ENCODE measurements around the gene DRAXIN. TPM values are rescaled to one million over a fixed set of nuclear protein-coding genes. Genes with fewer than 3 reads are reported as not detected.

Gene DRAXIN
- total RNA-seq, 2 donors from 2014 or later: not detected

DNA sequence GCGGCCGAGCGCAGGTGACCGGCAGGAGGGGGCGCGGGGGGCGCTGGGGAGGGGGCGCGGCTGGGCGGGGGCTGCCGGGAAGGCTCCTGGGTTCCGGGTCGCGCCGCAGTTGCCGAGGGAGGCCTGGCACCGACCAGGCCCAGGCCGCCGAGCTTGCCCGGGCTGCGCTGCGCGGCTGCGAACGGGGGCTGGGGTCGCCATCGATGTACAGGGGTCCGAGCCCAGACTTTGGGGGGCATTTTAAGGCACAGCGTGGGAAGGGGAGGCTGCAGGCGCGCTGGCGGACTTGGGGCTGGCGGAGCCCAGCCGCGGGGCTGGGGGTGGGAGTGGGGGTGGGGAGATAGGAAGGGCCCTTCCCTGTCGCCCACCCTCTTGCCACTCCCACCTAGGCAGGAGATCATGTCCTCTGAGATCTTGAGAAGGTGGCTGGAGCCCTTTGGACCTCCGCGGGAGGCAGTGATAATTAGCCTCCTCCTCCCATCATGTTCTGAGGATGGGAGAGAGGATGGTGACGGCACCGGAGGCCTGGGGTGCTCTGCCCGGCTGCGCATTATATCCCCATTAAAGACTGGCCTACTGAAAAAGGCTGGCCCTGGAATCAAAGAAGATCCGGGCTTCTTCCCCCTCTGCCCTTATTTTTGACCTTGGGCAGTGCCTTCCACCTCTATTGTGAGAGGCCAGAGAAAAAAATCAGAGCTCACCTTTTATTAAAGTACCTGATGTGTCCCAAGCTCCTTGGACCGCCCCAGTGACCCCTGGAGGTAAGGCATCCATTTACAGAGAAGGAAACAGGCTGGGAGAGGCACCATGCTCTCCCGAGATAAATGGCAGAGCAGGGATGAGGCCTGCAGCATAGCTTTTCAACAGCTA is 36.3 kb upstream of the DRAXIN start:
- peak overlapping the region; percentile 34 to 48 for H3K4me3 ChIP-seq
- ATAC-seq: peak; percentile 9
- peak overlapping the region in 3 of 4 donors; percentile 85 to 93 (median 90) for H3K27ac ChIP-seq
- no peaks in the 10 kb centered on the region for H3K27me3 ChIP-seq
- no peaks in the 10 kb centered on the region for H3K9me3 ChIP-seq
- 7 to 14% methylated on average over 16 to 34 of the region's 45 CpGs for WGBS, 2 donors
- TF ChIP-seq, protein P1, sequence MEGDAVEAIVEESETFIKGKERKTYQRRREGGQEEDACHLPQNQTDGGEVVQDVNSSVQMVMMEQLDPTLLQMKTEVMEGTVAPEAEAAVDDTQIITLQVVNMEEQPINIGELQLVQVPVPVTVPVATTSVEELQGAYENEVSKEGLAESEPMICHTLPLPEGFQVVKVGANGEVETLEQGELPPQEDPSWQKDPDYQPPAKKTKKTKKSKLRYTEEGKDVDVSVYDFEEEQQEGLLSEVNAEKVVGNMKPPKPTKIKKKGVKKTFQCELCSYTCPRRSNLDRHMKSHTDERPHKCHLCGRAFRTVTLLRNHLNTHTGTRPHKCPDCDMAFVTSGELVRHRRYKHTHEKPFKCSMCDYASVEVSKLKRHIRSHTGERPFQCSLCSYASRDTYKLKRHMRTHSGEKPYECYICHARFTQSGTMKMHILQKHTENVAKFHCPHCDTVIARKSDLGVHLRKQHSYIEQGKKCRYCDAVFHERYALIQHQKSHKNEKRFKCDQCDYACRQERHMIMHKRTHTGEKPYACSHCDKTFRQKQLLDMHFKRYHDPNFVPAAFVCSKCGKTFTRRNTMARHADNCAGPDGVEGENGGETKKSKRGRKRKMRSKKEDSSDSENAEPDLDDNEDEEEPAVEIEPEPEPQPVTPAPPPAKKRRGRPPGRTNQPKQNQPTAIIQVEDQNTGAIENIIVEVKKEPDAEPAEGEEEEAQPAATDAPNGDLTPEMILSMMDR (IDR thresholded peaks at IDR 0.05): no peak
- no peak for TF ChIP-seq POLR2A (IDR thresholded peaks at IDR 0.05)
- no peaks in the 10 kb centered on the region for H3K36me3 ChIP-seq (replicated peaks in 1 of 2; ENCODE audit: insufficient read depth in 1 of 2, low read depth in 2 of 2)
- DNase-seq: no peak
- intact Hi-C loops (cut with DNase I): no loop called here
- H3K4me1 ChIP-seq: peaks cover 29% of the 10 kb centered on the region

DNA sequence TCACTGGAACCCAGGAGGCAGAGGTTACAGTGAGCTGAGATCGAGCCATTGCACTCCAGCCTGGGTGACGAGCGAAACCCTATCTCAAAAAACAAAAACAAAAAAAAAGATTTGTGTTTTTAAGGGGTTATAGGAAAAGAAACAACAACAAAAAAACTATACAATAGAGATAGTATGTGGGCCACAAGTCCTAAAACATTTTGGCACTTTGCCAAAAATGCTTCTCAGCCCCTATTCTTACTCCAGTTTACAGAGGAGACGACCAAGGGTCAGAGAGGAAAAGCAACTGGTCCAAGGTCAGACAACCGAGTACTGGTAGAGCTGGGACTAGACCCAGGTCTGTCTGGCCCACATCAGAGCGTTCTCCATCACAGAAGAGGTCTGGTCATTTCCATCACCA is 33.9 kb upstream of the DRAXIN start:
- Histone ChIP-seq H3K4me3 (no peak overlapping the region), H3K27me3 (no peaks in the 10 kb centered on the region), H3K27ac (no peak overlapping the region), H3K36me3 (replicated peaks in 1 of 2; ENCODE audit: insufficient read depth in 1 of 2, low read depth in 2 of 2) (no peaks in the 10 kb centered on the region), H3K9me3 (no peaks in the 10 kb centered on the region), H3K4me1 (peaks cover 19% of the 10 kb centered on the region)
- ATAC-seq (no peak), DNase-seq (no peak)
- 69 to 74% methylated on average over 6 of the region's 6 CpGs for WGBS, 2 donors
- TF ChIP-seq, protein P1 (IDR thresholded peaks at IDR 0.05): no peak
- no peak for TF ChIP-seq POLR2A (IDR thresholded peaks at IDR 0.05)
- intact Hi-C loops (cut with DNase I): no loop called here

DNA sequence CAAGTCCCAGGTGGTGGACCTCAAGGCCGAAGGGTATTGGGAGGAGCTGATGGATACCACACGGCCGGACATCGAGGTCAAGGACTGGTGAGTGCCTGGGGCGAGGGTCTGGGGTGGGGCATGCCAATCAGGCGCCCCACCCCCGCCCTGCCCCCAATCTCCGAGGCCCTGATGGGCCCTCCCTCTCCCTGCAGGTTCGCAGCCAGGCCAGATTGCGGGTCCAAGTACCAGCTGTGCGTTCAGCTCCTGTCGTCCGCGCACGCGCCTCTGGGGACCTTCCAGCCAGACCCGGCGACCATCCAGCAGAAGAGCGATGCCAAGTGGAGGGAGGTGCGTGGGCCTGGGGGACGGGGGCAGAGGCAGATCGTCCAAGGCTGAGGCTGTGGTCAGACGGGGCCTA is 33.0 kb upstream of the DRAXIN start:
- intact Hi-C loops (cut with DNase I): no loop called here
- Histone ChIP-seq H3K4me1 (peaks cover 19% of the 10 kb centered on the region), H3K9me3 (no peaks in the 10 kb centered on the region), H3K27me3 (no peaks in the 10 kb centered on the region), H3K27ac (no peak overlapping the region), H3K4me3 (no peak overlapping the region), H3K36me3 (replicated peaks in 1 of 2; ENCODE audit: insufficient read depth in 1 of 2, low read depth in 2 of 2) (no peaks in the 10 kb centered on the region)
- WGBS, 2 donors: 75 to 79% methylated on average over 13 to 20 of the region's 23 CpGs
- no peak for ATAC-seq
- DNase-seq: no peak
- TF ChIP-seq, protein P1 (IDR thresholded peaks at IDR 0.05): no peak
- TF ChIP-seq POLR2A (IDR thresholded peaks at IDR 0.05): no peak

DNA sequence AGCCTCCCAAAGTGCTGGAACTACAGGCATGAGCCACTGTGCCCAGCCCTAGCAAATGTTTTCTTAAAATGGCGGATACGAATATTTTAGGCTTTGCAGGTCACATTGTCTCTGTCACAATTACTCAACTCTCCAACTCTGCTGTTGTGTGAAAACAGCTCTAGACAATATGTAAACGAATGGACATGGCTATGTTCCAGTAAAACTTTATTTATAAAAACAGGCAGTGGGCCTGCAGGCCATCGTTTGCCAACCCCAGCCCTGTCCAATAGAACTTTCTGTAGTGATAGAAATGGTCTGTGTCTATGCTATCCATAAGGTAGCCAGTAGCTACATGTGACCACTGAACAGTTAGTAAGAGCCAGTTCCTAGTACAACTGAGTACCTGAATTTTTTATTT is 31.8 kb upstream of the DRAXIN start:
- Histone ChIP-seq H3K4me3 (no peak overlapping the region), H3K9me3 (no peaks in the 10 kb centered on the region), H3K27me3 (no peaks in the 10 kb centered on the region), H3K27ac (no peak overlapping the region), H3K4me1 (peaks cover 17% of the 10 kb centered on the region), H3K36me3 (replicated peaks in 1 of 2; ENCODE audit: insufficient read depth in 1 of 2, low read depth in 2 of 2) (no peaks in the 10 kb centered on the region)
- WGBS, 2 donors: 85 to 92% methylated on average over 4 of the region's 4 CpGs
- DNase-seq: no peak
- no peak for ATAC-seq
- TF ChIP-seq, protein P1 (IDR thresholded peaks at IDR 0.05): no peak
- TF ChIP-seq POLR2A (IDR thresholded peaks at IDR 0.05): no peak
- intact Hi-C loops (cut with DNase I): no loop called here

DNA sequence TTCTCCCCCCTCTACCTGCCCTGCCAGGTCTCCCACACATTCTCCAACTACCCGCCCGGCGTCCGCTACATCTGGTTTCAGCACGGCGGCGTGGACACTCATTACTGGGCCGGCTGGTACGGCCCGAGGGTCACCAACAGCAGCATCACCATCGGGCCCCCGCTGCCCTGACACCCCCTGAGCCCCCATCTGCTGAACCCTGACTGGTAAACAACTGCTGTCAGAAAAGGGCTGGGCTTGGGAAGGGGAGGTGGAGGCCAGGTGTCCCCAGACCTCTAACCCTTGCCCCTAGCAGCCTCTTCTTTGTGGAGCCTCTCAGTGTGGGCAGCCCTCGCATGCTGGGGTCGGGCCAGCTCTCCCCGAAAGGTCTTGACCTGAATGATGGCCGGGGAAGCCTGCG is 30.4 kb upstream of the DRAXIN start:
- Histone ChIP-seq H3K9me3 (no peaks in the 10 kb centered on the region), H3K27me3 (no peaks in the 10 kb centered on the region), H3K36me3 (replicated peaks in 1 of 2; ENCODE audit: insufficient read depth in 1 of 2, low read depth in 2 of 2) (no peaks in the 10 kb centered on the region), H3K4me1 (peaks cover 6% of the 10 kb centered on the region), H3K27ac (no peak overlapping the region), H3K4me3 (no peak overlapping the region)
- no peak for DNase-seq
- intact Hi-C loops (cut with DNase I): no loop called here
- no peak for ATAC-seq
- TF ChIP-seq, protein P1 (IDR thresholded peaks at IDR 0.05): no peak
- no peak for TF ChIP-seq POLR2A (IDR thresholded peaks at IDR 0.05)
- WGBS, 2 donors: 93 to 97% methylated on average over 7 to 17 of the region's 17 CpGs

Data from body of pancreas (tissue), 4 donors.